ENCODE results near the gene FGF3. TPM values are rescaled to one million over a fixed set of nuclear protein-coding genes. Genes with fewer than 3 reads are reported as not detected.

The FGF3 gene
- total and polyA plus RNA-seq, 5 experiments from 2014 or later = not detected

GRCh38 chr11:69861901-69862300 lies 42.7 kb upstream of the FGF3 start:
- Mint-ChIP-seq H3K36me3 (no peaks in the 10 kb centered on the region), H3K4me3 (no peak overlapping the region), H3K4me1 (peaks cover 0 to 2% (median under 1%) of the 10 kb centered on the region in 4 donors), H3K27ac (no peak overlapping the region), H3K9me3 (peaks cover 0 to 3% (median 0%) of the 10 kb centered on the region in 9 donors), H3K27me3 (peaks cover 12 to 60% (median 47%) of the 10 kb centered on the region in 5 donors)
- POLR2A ChIA-PET = no interaction called here
- no peak for DNase-seq
- ATAC-seq = no peak

GRCh38 chr11:69860796-69861445 lies 41.7 kb upstream of the FGF3 start:
- H3K27me3 Mint-ChIP-seq = peaks cover 13 to 51% (median 47%) of the 10 kb centered on the region in 5 donors
- H3K36me3 Mint-ChIP-seq = no peaks in the 10 kb centered on the region
- H3K27ac Mint-ChIP-seq = no peak overlapping the region
- POLR2A ChIA-PET = no interaction called here
- no peak overlapping the region for H3K4me3 Mint-ChIP-seq
- H3K4me1 Mint-ChIP-seq = peaks cover 0 to 2% (median under 1%) of the 10 kb centered on the region in 4 donors
- peaks cover 0 to 3% (median 0%) of the 10 kb centered on the region in 9 donors for H3K9me3 Mint-ChIP-seq
- ATAC-seq (no peak), DNase-seq (no peak)

- Mint-ChIP-seq H3K4me1 (peaks cover 0 to 2% (median under 1%) of the 10 kb centered on the region in 4 donors), H3K36me3 (no peaks in the 10 kb centered on the region), H3K4me3 (no peak overlapping the region), H3K27me3 (peaks cover 10 to 47% (median 42%) of the 10 kb centered on the region in 5 donors), H3K9me3 (peaks cover 0 to 3% (median 0%) of the 10 kb centered on the region in 9 donors), H3K27ac (peak overlapping the region in 1 of 10 donors; percentile 18)
- no peak for DNase-seq
- ATAC-seq = no peak
- POLR2A ChIA-PET = no interaction called here
Measured at GRCh38 chr11:69860244-69860643, 41.0 kb upstream of the FGF3 start.

GRCh38 chr11:69859275-69859934 lies 40.2 kb upstream of the FGF3 start:
- Mint-ChIP-seq H3K27me3 (peaks cover 9 to 43% (median 41%) of the 10 kb centered on the region in 5 donors), H3K27ac (no peak overlapping the region), H3K4me1 (peaks cover 0 to 2% (median under 1%) of the 10 kb centered on the region in 4 donors), H3K36me3 (no peaks in the 10 kb centered on the region), H3K9me3 (peaks cover 0 to 6% (median 3%) of the 10 kb centered on the region in 9 donors), H3K4me3 (no peak overlapping the region)
- POLR2A ChIA-PET = no interaction called here
- no peak for ATAC-seq
- no peak for DNase-seq

- POLR2A ChIA-PET = no interaction called here
- Mint-ChIP-seq H3K4me3 (no peak overlapping the region), H3K27ac (no peak overlapping the region), H3K9me3 (peaks cover 0 to 28% (median 7%) of the 10 kb centered on the region in 9 donors), H3K36me3 (no peaks in the 10 kb centered on the region), H3K4me1 (no peaks in the 10 kb centered on the region), H3K27me3 (peaks cover 12 to 39% (median 28%) of the 10 kb centered on the region in 5 donors)
- no peak for ATAC-seq
- DNase-seq = no peak
Measured at GRCh38 chr11:69855421-69855820, 36.2 kb upstream of the FGF3 start.

GRCh38 chr11:69854713-69855112 lies 35.5 kb upstream of the FGF3 start:
- Mint-ChIP-seq H3K27me3 (peaks cover 14 to 37% (median 25%) of the 10 kb centered on the region in 5 donors), H3K27ac (no peak overlapping the region)

GRCh38 chr11:69852056-69852455 lies 32.8 kb upstream of the FGF3 start:
- Mint-ChIP-seq H3K27ac (no peak overlapping the region), H3K27me3 (peaks cover 9 to 36% (median 19%) of the 10 kb centered on the region in 5 donors), H3K36me3 (peaks cover 0 to 2% (median 0%) of the 10 kb centered on the region in 3 donors), H3K4me1 (no peaks in the 10 kb centered on the region), H3K4me3 (no peak overlapping the region), H3K9me3 (peaks cover 0 to 36% (median 7%) of the 10 kb centered on the region in 9 donors)
- ATAC-seq (no peak), DNase-seq (peak in 1 of 10 donors; percentile 34)
- POLR2A ChIA-PET = no interaction called here

More at GRCh38 chr11:69854713-69855112, 35.5 kb upstream of the FGF3 start:
- Mint-ChIP-seq H3K36me3 (no peaks in the 10 kb centered on the region), H3K9me3 (peaks cover 0 to 31% (median 7%) of the 10 kb centered on the region in 9 donors), H3K4me1 (no peaks in the 10 kb centered on the region), H3K4me3 (no peak overlapping the region)
- DNase-seq (no peak), ATAC-seq (no peak)
- POLR2A ChIA-PET = no interaction called here

GRCh38 chr11:69848201-69848600 lies 29.0 kb upstream of the FGF3 start:
- H3K4me1 Mint-ChIP-seq = no peaks in the 10 kb centered on the region
- peaks cover 9 to 27% (median 16%) of the 10 kb centered on the region in 5 donors for H3K27me3 Mint-ChIP-seq
- POLR2A ChIA-PET = interaction anchor here (0.7 kb wide), 1 partner anchor 9 kb away, joined by 4 read pairs; no protein-coding TSS in a partner anchor
- no peak for ATAC-seq
- peaks cover 0 to 2% (median 0%) of the 10 kb centered on the region in 3 donors for H3K36me3 Mint-ChIP-seq
- H3K4me3 Mint-ChIP-seq = no peak overlapping the region
- H3K9me3 Mint-ChIP-seq = peaks cover 0 to 24% (median 6%) of the 10 kb centered on the region in 9 donors
- DNase-seq = no peak
- no peak overlapping the region for H3K27ac Mint-ChIP-seq

- no peak for DNase-seq
- peaks cover 0 to 5% (median 0%) of the 10 kb centered on the region in 4 donors for H3K4me1 Mint-ChIP-seq
- peaks cover 0 to 5% (median 0%) of the 10 kb centered on the region in 9 donors for H3K9me3 Mint-ChIP-seq
- no peak overlapping the region for H3K27ac Mint-ChIP-seq
- H3K36me3 Mint-ChIP-seq = peaks cover 0 to 2% (median 0%) of the 10 kb centered on the region in 3 donors
- H3K4me3 Mint-ChIP-seq = no peak overlapping the region
- H3K27me3 Mint-ChIP-seq = peaks cover 8 to 20% (median 13%) of the 10 kb centered on the region in 5 donors
- no peak for ATAC-seq
- POLR2A ChIA-PET = no interaction called here
Measured at GRCh38 chr11:69844396-69844795, 25.2 kb upstream of the FGF3 start.

GRCh38 chr11:69843529-69843921 lies 24.3 kb upstream of the FGF3 start:
- Mint-ChIP-seq H3K9me3 (no peaks in the 10 kb centered on the region), H3K4me3 (no peak overlapping the region), H3K27ac (no peak overlapping the region), H3K36me3 (no peaks in the 10 kb centered on the region), H3K4me1 (peaks cover 0 to 5% (median 0%) of the 10 kb centered on the region in 4 donors), H3K27me3 (peaks cover 6 to 16% (median 10%) of the 10 kb centered on the region in 5 donors)
- DNase-seq (no peak), ATAC-seq (no peak)
- POLR2A ChIA-PET = no interaction called here

- no peaks in the 10 kb centered on the region for H3K36me3 Mint-ChIP-seq
- peaks cover 0 to 5% (median 0%) of the 10 kb centered on the region in 4 donors for H3K4me1 Mint-ChIP-seq
- POLR2A ChIA-PET = no interaction called here
- no peak overlapping the region for H3K4me3 Mint-ChIP-seq
- ATAC-seq = no peak
- no peak for DNase-seq
- peaks cover 9 to 20% (median 13%) of the 10 kb centered on the region in 5 donors for H3K27me3 Mint-ChIP-seq
- H3K9me3 Mint-ChIP-seq = no peaks in the 10 kb centered on the region
- no peak overlapping the region for H3K27ac Mint-ChIP-seq
Measured at GRCh38 chr11:69842746-69843528, 23.7 kb upstream of the FGF3 start.

GRCh38 chr11:69841859-69842698 lies 22.9 kb upstream of the FGF3 start:
- H3K4me3 Mint-ChIP-seq = no peak overlapping the region

More at GRCh38 chr11:69841859-69842698, 22.9 kb upstream of the FGF3 start:
- H3K4me1 Mint-ChIP-seq = peaks cover 0 to 5% (median 0%) of the 10 kb centered on the region in 4 donors
- DNase-seq = no peak
- peaks cover 12 to 20% (median 13%) of the 10 kb centered on the region in 5 donors for H3K27me3 Mint-ChIP-seq
- no peaks in the 10 kb centered on the region for H3K36me3 Mint-ChIP-seq
- POLR2A ChIA-PET = no interaction called here
- ATAC-seq = no peak
- peak overlapping the region in 1 of 10 donors; percentile 38 for H3K27ac Mint-ChIP-seq
- no peaks in the 10 kb centered on the region for H3K9me3 Mint-ChIP-seq

All from naive thymus-derived CD8-positive, alpha-beta T cell (primary cell).